ENCODE results near the gene RNASE12.

RNASE12 gene

GRCh38 chr14:20550926-20551325, 40.2 kb downstream of the RNASE12 start:
- H3K27me3 ChIP-seq (ENCODE audit: control insufficient read depth, insufficient read depth, low read length): no peaks in the 10 kb centered on the region
- no peak overlapping the region for H3K9ac ChIP-seq (ENCODE audit: low read length)
- no peak overlapping the region for H3K27ac ChIP-seq (ENCODE audit: low read length)

GRCh38 chr14:20548414-20549158, 42.6 kb downstream of the RNASE12 start:
- Histone ChIP-seq H3K4me3 (ENCODE audit: low read length) (no peak overlapping the region), H3K9me3 (ENCODE audit: control insufficient read depth, low read depth, low read length) (no peaks in the 10 kb centered on the region), H3K4me1 (ENCODE audit: control insufficient read depth, low read depth, low read length) (no peaks in the 10 kb centered on the region), H3K27me3 (ENCODE audit: control insufficient read depth, insufficient read depth, low read length) (no peaks in the 10 kb centered on the region), H3K36me3 (ENCODE audit: control insufficient read depth, low read depth, low read length) (no peaks in the 10 kb centered on the region), H3K9ac (ENCODE audit: low read length) (no peak overlapping the region), H3K27ac (ENCODE audit: low read length) (no peak overlapping the region)

More at GRCh38 chr14:20550926-20551325, 40.2 kb downstream of the RNASE12 start:
- Histone ChIP-seq H3K36me3 (ENCODE audit: control insufficient read depth, low read depth, low read length) (no peaks in the 10 kb centered on the region), H3K4me3 (ENCODE audit: low read length) (no peak overlapping the region), H3K4me1 (ENCODE audit: control insufficient read depth, low read depth, low read length) (no peaks in the 10 kb centered on the region), H3K9me3 (ENCODE audit: control insufficient read depth, low read depth, low read length) (no peaks in the 10 kb centered on the region)

GRCh38 chr14:20546877-20547276, 44.3 kb downstream of the RNASE12 start:
- no peaks in the 10 kb centered on the region for H3K4me1 ChIP-seq (ENCODE audit: control insufficient read depth, low read depth, low read length)
- no peaks in the 10 kb centered on the region for H3K9me3 ChIP-seq (ENCODE audit: control insufficient read depth, low read depth, low read length)
- H3K4me3 ChIP-seq (ENCODE audit: low read length): no peak overlapping the region
- H3K27me3 ChIP-seq (ENCODE audit: control insufficient read depth, insufficient read depth, low read length): no peaks in the 10 kb centered on the region
- H3K9ac ChIP-seq (ENCODE audit: low read length): no peak overlapping the region
- H3K36me3 ChIP-seq (ENCODE audit: control insufficient read depth, low read depth, low read length): no peaks in the 10 kb centered on the region
- H3K27ac ChIP-seq (ENCODE audit: low read length): no peak overlapping the region

Data from iPS-18a (cell line).